Tibial nerve (tissue), 4 donors: ENCODE data around the gene OCA2.

Experiments
- CTCF ChIP-seq, 5 experiments: fragments of 200-600 bp in 3 of 5; fragments of 450-650 bp in 2 of 5; sonication (generic) in 3 of 5; IDR thresholded peaks; one replicate each; pipeline ENCODE4 v1.5.1; 2016 to 2019; ENCODE audit warnings: antibody characterized with exemption in 5 of 5, mild to moderate bottlenecking in 3 of 5, moderate library complexity in 2 of 5
- EP300 ChIP-seq, 2 donors: sonication (generic); formaldehyde crosslinking; IDR thresholded peaks; one replicate each; pipeline ENCODE4 v1.6.1; 2017; ENCODE audit warnings: antibody characterized with exemption in 2 of 2, mild to moderate bottlenecking in 1 of 2
- POLR2A ChIP-seq, 2 donors: fragments of 450-650 bp; IDR thresholded peaks; one replicate each; pipeline ENCODE4 v1.6.1; 2017; ENCODE audit warnings: antibody characterized with exemption in 2 of 2, mild to moderate bottlenecking in 2 of 2, moderate library complexity in 2 of 2

GRCh38 chr15:28013480-28013879 lies 85.6 kb downstream of the OCA2 start:
- TF ChIP-seq CTCF (IDR thresholded peaks at IDR 0.05), result no peak
- no peak for TF ChIP-seq POLR2A (IDR thresholded peaks at IDR 0.05)
- no peak for TF ChIP-seq EP300 (IDR thresholded peaks at IDR 0.05)
